Keratinocyte (primary cell): Measurements from ENCODE around the gene LRRC4C. TPM values are rescaled to one million over a fixed set of nuclear protein-coding genes. Genes with fewer than 3 reads are reported as not detected.

Source experiments
- DNase-seq: peaks from one replicate; pipeline ENCODE4 v3.0.0-alpha.2; 2011; ENCODE audit warnings: low read depth, missing footprints, low spot score
- FAIRE-seq: peaks from 2 replicates; lab custom pipeline; 2011; peaks lifted over from hg19 to GRCh38; lab: Jason Lieb, UNC
- H2AFZ ChIP-seq: 2 replicates; pipeline ENCODE4 v1.6.0; 2012; ENCODE audit warnings: low read length, control low read depth, inconsistent platforms; ENCODE audit not compliant: control insufficient read depth
- H3K27ac ChIP-seq: 2 replicates; pipeline ENCODE4 v1.5.1; 2011; ENCODE audit warnings: low read length; ENCODE audit not compliant: control insufficient read depth, insufficient read depth
- H3K27me3 ChIP-seq: 3 replicates; pipeline ENCODE4 v1.6.0; 2011; ENCODE audit warnings: low read length; ENCODE audit not compliant: control insufficient read depth, insufficient read depth; ENCODE audit errors: extremely low read depth
- H3K36me3 ChIP-seq, 2 experiments: 2 replicates in 1 of 2; 3 replicates in 1 of 2; pipeline ENCODE4 v1.5.1; 2011; ENCODE audit warnings: low read length in 2 of 2, mild to moderate bottlenecking in 1 of 2; ENCODE audit not compliant: control insufficient read depth in 2 of 2, insufficient read depth in 2 of 2; ENCODE audit errors: extremely low read depth in 1 of 2
- H3K4me1 ChIP-seq: 3 replicates; pipeline ENCODE4 v1.5.1; 2011; ENCODE audit warnings: low read length; ENCODE audit not compliant: control insufficient read depth, insufficient read depth; ENCODE audit errors: extremely low read depth
- H3K4me2 ChIP-seq: 3 replicates; pipeline ENCODE4 v1.6.0; 2011; ENCODE audit warnings: low read depth, low read length; ENCODE audit not compliant: control insufficient read depth, insufficient read depth; ENCODE audit errors: extremely low read depth
- H3K4me3 ChIP-seq, 3 experiments: fragments of 200-600 bp in 1 of 3; sonication (generic) in 1 of 3; 2 replicates in 2 of 3; 3 replicates in 1 of 3; pipeline ENCODE4 v1.5.1; 2011 to 2016; ENCODE audit warnings: low read length in 3 of 3, mild to moderate bottlenecking in 3 of 3, control low read depth in 2 of 3, inconsistent platforms in 1 of 3, low read depth in 1 of 3, mixed read lengths in 1 of 3, mixed run types in 1 of 3, moderate library complexity in 1 of 3; ENCODE audit not compliant: control insufficient read depth in 2 of 3, insufficient read depth in 2 of 3; ENCODE audit errors: extremely low read depth in 1 of 3
- H3K79me2 ChIP-seq: 2 replicates; pipeline ENCODE4 v1.6.0; 2012; ENCODE audit warnings: low read length; ENCODE audit not compliant: control insufficient read depth, insufficient read depth
- H3K9ac ChIP-seq: 3 replicates; pipeline ENCODE4 v1.6.0; 2011; ENCODE audit warnings: low read length; ENCODE audit not compliant: control insufficient read depth, insufficient read depth; ENCODE audit errors: extremely low read depth
- H3K9me1 ChIP-seq: 3 replicates; pipeline ENCODE4 v1.6.0; 2011; ENCODE audit warnings: low read length; ENCODE audit not compliant: control insufficient read depth, insufficient read depth; ENCODE audit errors: extremely low read depth
- H3K9me3 ChIP-seq: 2 replicates; pipeline ENCODE4 v1.5.1; 2012; ENCODE audit warnings: low read depth, low read length; ENCODE audit not compliant: control insufficient read depth
- H4K20me1 ChIP-seq: 3 replicates; pipeline ENCODE4 v1.6.0; 2011; ENCODE audit warnings: low read length; ENCODE audit not compliant: control insufficient read depth, insufficient read depth; ENCODE audit errors: extremely low read depth
- CTCF ChIP-seq, 3 experiments: IDR thresholded peaks in 1 of 3; conservative IDR thresholded peaks in 1 of 3; optimal IDR thresholded peaks in 1 of 3; 2 replicates in 2 of 3; 3 replicates in 1 of 3; pipeline versions ENCODE3 to v1.5.1; 2011; ENCODE audit warnings: low read length in 3 of 3, mild to moderate bottlenecking in 3 of 3, moderate library complexity in 2 of 3, control low read depth in 1 of 3, inconsistent platforms in 1 of 3; ENCODE audit not compliant: insufficient read depth in 2 of 3; ENCODE audit errors: extremely low read depth in 1 of 3
- EZH2 ChIP-seq: IDR thresholded peaks from one replicate; pipeline ENCODE4 v1.6.1; 2012; ENCODE audit warnings: inconsistent platforms, mild to moderate bottlenecking, low read length, moderate library complexity
- dilution Hi-C: fragments of 300-500 bp; cut with MboI; formaldehyde crosslinking; loops from one replicate; pipeline ENCODE4 v1.7.0; 2020; ENCODE audit warnings: low sequenced_read_pairs; ENCODE audit not compliant: extremely low pct_ligation_motif_present
- polyA plus RNA-seq, 5 experiments: library from polyadenylated mRNA; depleted of rRNA in 3 of 5; stranded (reverse) in 3 of 5; stranded (forward) in 1 of 5; unstranded in 1 of 5; fragments of >200 nt; gene quantifications; 1 replicate in 1 of 5; 2 replicates in 3 of 5; 3 replicates in 1 of 5; pipeline versions ENCODE4 v1.2.1 to v1.2.3, GENCODE V29; 2011 to 2012; ENCODE audit warnings: missing spikeins in 2 of 5, low read depth in 1 of 5, low replicate concordance in 1 of 5

Gene LRRC4C
- polyA plus RNA-seq, 1 donor (not counting 4 experiments of a cell fraction or from before 2014, with no cell fraction given) = not detected

- Histone ChIP-seq H3K36me3 (no peaks in the 10 kb centered on the region), H3K27ac (no peak overlapping the region), H3K4me2 (no peak overlapping the region), H3K4me1 (no peaks in the 10 kb centered on the region), H3K9ac (no peak overlapping the region), H3K9me1 (no peaks in the 10 kb centered on the region), H3K27me3 (no peaks in the 10 kb centered on the region), H4K20me1 (no peaks in the 10 kb centered on the region), H3K79me2 (no peaks in the 10 kb centered on the region), H3K9me3 (peaks cover 3% of the 10 kb centered on the region), H3K4me3 (no peak overlapping the region), H2AFZ (no peak overlapping the region)
- TF ChIP-seq CTCF (optimal IDR thresholded peaks at IDR 0.05 in 1 of 3, IDR thresholded peaks at IDR 0.05 in 1 of 3, conservative IDR thresholded peaks at IDR 0.05 in 1 of 3; ENCODE audit: extremely low read depth in 1 of 3, insufficient read depth in 2 of 3, low read length in 3 of 3) (no peak), EZH2 (no peak)
- dilution Hi-C loops = no loop called here
- no peak for DNase-seq
- FAIRE-seq = no peak
Observed at GRCh38 chr11:40187295-40187694, 1272.2 kb downstream of the LRRC4C start.

GRCh38 chr11:40186437-40187263 is 1272.8 kb downstream of the LRRC4C start:
- H4K20me1 ChIP-seq = no peaks in the 10 kb centered on the region
- H3K27ac ChIP-seq = no peak overlapping the region
- no peak overlapping the region for H3K4me2 ChIP-seq
- H3K27me3 ChIP-seq = no peaks in the 10 kb centered on the region
- H2AFZ ChIP-seq = no peak overlapping the region
- no peaks in the 10 kb centered on the region for H3K9me1 ChIP-seq
- TF ChIP-seq CTCF (optimal IDR thresholded peaks at IDR 0.05 in 1 of 3, IDR thresholded peaks at IDR 0.05 in 1 of 3, conservative IDR thresholded peaks at IDR 0.05 in 1 of 3; ENCODE audit: extremely low read depth in 1 of 3, insufficient read depth in 2 of 3, low read length in 3 of 3) (no peak), EZH2 (no peak)
- H3K4me3 ChIP-seq = no peak overlapping the region
- no peaks in the 10 kb centered on the region for H3K36me3 ChIP-seq
- H3K4me1 ChIP-seq = no peaks in the 10 kb centered on the region
- DNase-seq (no peak), FAIRE-seq (no peak)
- no peak overlapping the region for H3K9ac ChIP-seq
- H3K79me2 ChIP-seq = no peaks in the 10 kb centered on the region
- dilution Hi-C loops = no loop called here
- H3K9me3 ChIP-seq = no peaks in the 10 kb centered on the region
